Germinal center (tissue), 1 donor: ENCODE results near the gene THRB.

Experiments used
- DNase-seq: peaks from one replicate; pipeline ENCODE4 v3.0.0; 2012; ENCODE audit warnings: mixed read lengths, low spot score

The THRB gene

GRCh38 chr3:24490151-24490550, 4.5 kb downstream of the THRB start:
- DNase-seq = no peak

- no peak for DNase-seq
These were observed 7.1 kb downstream of the THRB start for GRCh38 chr3:24487325-24488262.

GRCh38 chr3:24485511-24485910, 9.1 kb downstream of the THRB start:
- no peak for DNase-seq

GRCh38 chr3:24483873-24484272, 10.8 kb downstream of the THRB start:
- DNase-seq = no peak

GRCh38 chr3:24482096-24482705, 12.4 kb downstream of the THRB start:
- DNase-seq = no peak

GRCh38 chr3:24481193-24481592, 13.5 kb downstream of the THRB start:
- no peak for DNase-seq

GRCh38 chr3:24480497-24480896, 14.2 kb downstream of the THRB start:
- no peak for DNase-seq

GRCh38 chr3:24479816-24480215, 14.8 kb downstream of the THRB start:
- DNase-seq = no peak

- DNase-seq = no peak
These were observed 17.6 kb downstream of the THRB start for GRCh38 chr3:24476871-24477656.

GRCh38 chr3:24475925-24476324, 18.7 kb downstream of the THRB start:
- DNase-seq = no peak

- no peak for DNase-seq
These were observed 19.8 kb downstream of the THRB start for GRCh38 chr3:24474862-24475261.

- no peak for DNase-seq
These were observed 22.3 kb downstream of the THRB start for GRCh38 chr3:24472358-24472757.

GRCh38 chr3:24471486-24471885, 23.2 kb downstream of the THRB start:
- DNase-seq = no peak

- no peak for DNase-seq
These were observed 24.4 kb downstream of the THRB start for GRCh38 chr3:24470277-24470676.

- no peak for DNase-seq
These were observed 30.3 kb downstream of the THRB start for GRCh38 chr3:24464389-24464788.

GRCh38 chr3:24462737-24463136, 31.9 kb downstream of the THRB start:
- no peak for DNase-seq

- DNase-seq = no peak
These were observed 33.7 kb downstream of the THRB start for GRCh38 chr3:24460974-24461373.

- DNase-seq = no peak
These were observed 36.9 kb downstream of the THRB start for GRCh38 chr3:24457719-24458118.

GRCh38 chr3:24454856-24455255, 39.8 kb downstream of the THRB start:
- DNase-seq = no peak

- DNase-seq = no peak
These were observed 40.3 kb downstream of the THRB start for GRCh38 chr3:24454393-24454792.

- DNase-seq = no peak
These were observed 43.1 kb downstream of the THRB start for GRCh38 chr3:24451461-24452099.
